HepG2 (cell line): ENCODE measurements around the gene CDKN2A. TPM values are rescaled to one million over a fixed set of nuclear protein-coding genes. Genes with fewer than 3 reads are reported as not detected.

Experiments used
- ETV5 ChIP-seq: IDR thresholded peaks from 2 replicates; pipeline ENCODE4 v1.6.1; 2018; ENCODE audit warnings: missing biosample characterization, missing genetic modification reagents, inconsistent platforms, borderline replicate concordance
- HNRNPK ChIP-seq: fragments of 200-400 bp; formaldehyde crosslinking; IDR thresholded peaks from 2 replicates; pipeline ENCODE4 v1.6.1; 2018; ENCODE audit warnings: low read length, low read depth, moderate library complexity, mild to moderate bottlenecking; ENCODE audit not compliant: poor library complexity, severe bottlenecking
- KDM2A ChIP-seq: sonication (generic); formaldehyde crosslinking; IDR thresholded peaks from 2 replicates; pipeline ENCODE4 v1.4.0; 2020; ENCODE audit warnings: low read depth, missing genetic modification reagents, borderline replicate concordance
- NCOA5 ChIP-seq: sonication (generic); formaldehyde crosslinking; IDR thresholded peaks from 2 replicates; pipeline ENCODE4 v1.4.0; 2020; ENCODE audit warnings: missing genetic modification reagents
- NONO ChIP-seq, 2 experiments: fragments of 450-650 bp in 1 of 2; sonication (generic) in 1 of 2; formaldehyde crosslinking in 1 of 2; IDR thresholded peaks in 1 of 2; conservative IDR thresholded peaks in 1 of 2; 2 replicates each; pipeline versions ENCODE4 v1.6.1 to v1.8.0; 2017 to 2022; ENCODE audit warnings: mild to moderate bottlenecking in 1 of 2, missing genetic modification reagents in 1 of 2, moderate library complexity in 1 of 2
- TCF7 ChIP-seq: sonication (generic); IDR thresholded peaks from 2 replicates; pipeline ENCODE4 v1.6.1; 2016; ENCODE audit warnings: antibody characterized with exemption, low read depth
- polyA plus RNA-seq, 8 experiments: library from polyadenylated mRNA; depleted of rRNA in 3 of 8; stranded (reverse) in 7 of 8; unstranded in 1 of 8; fragments of >200 nt; fragmentation: Illumina TruSeq in 4 of 8; extraction: Trizol in 4 of 8; gene quantifications; 2 replicates each; pipeline versions ENCODE4 v1.2.1 to v1.2.3, GENCODE V29; 2011 to 2016; ENCODE audit warnings: low read depth in 4 of 8, missing spikeins in 1 of 8, mixed read lengths in 1 of 8; ENCODE audit not compliant: insufficient read depth in 1 of 8
- total RNA-seq, 5 experiments: library from RNA; depleted of rRNA; stranded (reverse); fragments of >200 nt; fragmentation: Illumina TruSeq; extraction: Trizol; gene quantifications; 2 replicates each; pipeline ENCODE4 v1.2.3, GENCODE V29; 2016; ENCODE audit warnings: low read depth in 1 of 5
- TF ChIP-seq, protein P1 (sequence below), 2 experiments: fragments of 450-650 bp in 1 of 2; sonication (generic) in 1 of 2; formaldehyde crosslinking in 1 of 2; IDR thresholded peaks; 2 replicates each; pipeline versions ENCODE4 v1.6.1 to v1.8.0; 2016 to 2022; ENCODE audit warnings: antibody characterized with exemption in 1 of 2, mild to moderate bottlenecking in 1 of 2, missing genetic modification reagents in 1 of 2
- TF ChIP-seq, protein P2 (sequence below), 2 experiments: sonication (generic) in 1 of 2; formaldehyde crosslinking in 1 of 2; IDR thresholded peaks; 2 replicates each; pipeline versions ENCODE4 v1.4.0 to v1.6.1; 2018 to 2020; ENCODE audit warnings: missing genetic modification reagents in 2 of 2, borderline replicate concordance in 1 of 2, low read depth in 1 of 2, mild to moderate bottlenecking in 1 of 2, missing biosample characterization in 1 of 2

The CDKN2A gene
- total and polyA plus RNA-seq, 2 of the 13 experiments (the other 11 are each of a cell fraction or from before 2014, with no cell fraction given): 4.2 to 4.8 TPM

- peak; percentile 47 for TF ChIP-seq HNRNPK
- no peak for TF ChIP-seq NCOA5 (CRISPR knock-in tag)
- TF ChIP-seq, protein P1, sequence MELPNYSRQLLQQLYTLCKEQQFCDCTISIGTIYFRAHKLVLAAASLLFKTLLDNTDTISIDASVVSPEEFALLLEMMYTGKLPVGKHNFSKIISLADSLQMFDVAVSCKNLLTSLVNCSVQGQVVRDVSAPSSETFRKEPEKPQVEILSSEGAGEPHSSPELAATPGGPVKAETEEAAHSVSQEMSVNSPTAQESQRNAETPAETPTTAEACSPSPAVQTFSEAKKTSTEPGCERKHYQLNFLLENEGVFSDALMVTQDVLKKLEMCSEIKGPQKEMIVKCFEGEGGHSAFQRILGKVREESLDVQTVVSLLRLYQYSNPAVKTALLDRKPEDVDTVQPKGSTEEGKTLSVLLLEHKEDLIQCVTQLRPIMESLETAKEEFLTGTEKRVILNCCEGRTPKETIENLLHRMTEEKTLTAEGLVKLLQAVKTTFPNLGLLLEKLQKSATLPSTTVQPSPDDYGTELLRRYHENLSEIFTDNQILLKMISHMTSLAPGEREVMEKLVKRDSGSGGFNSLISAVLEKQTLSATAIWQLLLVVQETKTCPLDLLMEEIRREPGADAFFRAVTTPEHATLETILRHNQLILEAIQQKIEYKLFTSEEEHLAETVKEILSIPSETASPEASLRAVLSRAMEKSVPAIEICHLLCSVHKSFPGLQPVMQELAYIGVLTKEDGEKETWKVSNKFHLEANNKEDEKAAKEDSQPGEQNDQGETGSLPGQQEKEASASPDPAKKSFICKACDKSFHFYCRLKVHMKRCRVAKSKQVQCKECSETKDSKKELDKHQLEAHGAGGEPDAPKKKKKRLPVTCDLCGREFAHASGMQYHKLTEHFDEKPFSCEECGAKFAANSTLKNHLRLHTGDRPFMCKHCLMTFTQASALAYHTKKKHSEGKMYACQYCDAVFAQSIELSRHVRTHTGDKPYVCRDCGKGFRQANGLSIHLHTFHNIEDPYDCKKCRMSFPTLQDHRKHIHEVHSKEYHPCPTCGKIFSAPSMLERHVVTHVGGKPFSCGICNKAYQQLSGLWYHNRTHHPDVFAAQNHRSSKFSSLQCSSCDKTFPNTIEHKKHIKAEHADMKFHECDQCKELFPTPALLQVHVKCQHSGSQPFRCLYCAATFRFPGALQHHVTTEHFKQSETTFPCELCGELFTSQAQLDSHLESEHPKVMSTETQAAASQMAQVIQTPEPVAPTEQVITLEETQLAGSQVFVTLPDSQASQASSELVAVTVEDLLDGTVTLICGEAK (IDR thresholded peaks at IDR 0.05): no peak
- TF ChIP-seq, protein P1 (CRISPR knock-in tag; IDR thresholded peaks at IDR 0.05): no peak
- no peak for TF ChIP-seq ETV5
- 0 out of 2 replicates have a peak, but pooled peaks have one; percentile 22 for TF ChIP-seq KDM2A (CRISPR knock-in tag)
- no peak for TF ChIP-seq NONO (IDR thresholded peaks at IDR 0.05)
- 0 out of 2 replicates have a peak, but pooled peaks have one; percentile 21 for TF ChIP-seq NONO (CRISPR knock-in tag; conservative IDR thresholded peaks at IDR 0.05)
- TF ChIP-seq TCF7: no peak
- TF ChIP-seq, protein P2, sequence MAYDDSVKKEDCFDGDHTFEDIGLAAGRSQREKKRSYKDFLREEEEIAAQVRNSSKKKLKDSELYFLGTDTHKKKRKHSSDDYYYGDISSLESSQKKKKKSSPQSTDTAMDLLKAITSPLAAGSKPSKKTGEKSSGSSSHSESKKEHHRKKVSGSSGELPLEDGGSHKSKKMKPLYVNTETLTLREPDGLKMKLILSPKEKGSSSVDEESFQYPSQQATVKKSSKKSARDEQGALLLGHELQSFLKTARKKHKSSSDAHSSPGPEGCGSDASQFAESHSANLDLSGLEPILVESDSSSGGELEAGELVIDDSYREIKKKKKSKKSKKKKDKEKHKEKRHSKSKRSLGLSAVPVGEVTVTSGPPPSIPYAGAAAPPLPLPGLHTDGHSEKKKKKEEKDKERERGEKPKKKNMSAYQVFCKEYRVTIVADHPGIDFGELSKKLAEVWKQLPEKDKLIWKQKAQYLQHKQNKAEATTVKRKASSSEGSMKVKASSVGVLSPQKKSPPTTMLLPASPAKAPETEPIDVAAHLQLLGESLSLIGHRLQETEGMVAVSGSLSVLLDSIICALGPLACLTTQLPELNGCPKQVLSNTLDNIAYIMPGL (CRISPR knock-in tag; IDR thresholded peaks at IDR 0.05; ENCODE audit: borderline replicate concordance in 1 of 2, low read depth in 1 of 2): 0 out of 4 replicates have a peak, but pooled peaks of 1 of the 2 experiments have one; percentile 25
- TF ChIP-seq, all 625 proteins: peak for 10
These were observed 389 bp upstream of the CDKN2A start, which contains the start of gene CDKN2B-AS1 (continued) for GRCh38 chr9:21994556-21995005.
